BE2C (cell line): ENCODE data around the gene CPA2.

Experiments used
- DNase-seq: peaks from one replicate; pipeline ENCODE4 v3.0.0-alpha.2; 2020
- H3K27me3 ChIP-seq: fragments of 250-450 bp; sonication (Bioruptor Pico); 2 replicates; pipeline ENCODE4 v1.5.1; 2020; ENCODE audit warnings: mild to moderate bottlenecking
- H3K36me3 ChIP-seq: fragments of 250-450 bp; sonication (Bioruptor Pico); 2 replicates; pipeline ENCODE4 v1.5.1; 2020; ENCODE audit warnings: mild to moderate bottlenecking
- H3K4me1 ChIP-seq: fragments of 250-450 bp; sonication (Bioruptor Pico); 2 replicates; pipeline ENCODE4 v1.5.1; 2020
- H3K4me3 ChIP-seq: 2 replicates; pipeline ENCODE4 v1.5.1; 2011; ENCODE audit warnings: low read depth, low read length
- H3K9me3 ChIP-seq: fragments of 250-450 bp; sonication (Bioruptor Pico); 2 replicates; pipeline ENCODE4 v1.5.1; 2020
- CTCF ChIP-seq: IDR thresholded peaks from 2 replicates; pipeline ENCODE4 v1.5.1; 2012; ENCODE audit warnings: mild to moderate bottlenecking, low read depth, low read length

CPA2 gene

GRCh38 chr7:130269318-130269694, 2.6 kb downstream of the CPA2 start:
- Histone ChIP-seq H3K4me3 (no peak overlapping the region), H3K4me1 (no peaks in the 10 kb centered on the region), H3K9me3 (no peaks in the 10 kb centered on the region), H3K27me3 (peaks cover 12% of the 10 kb centered on the region), H3K36me3 (no peaks in the 10 kb centered on the region)
- no peak for TF ChIP-seq CTCF
- no peak for DNase-seq

- peaks cover 12% of the 10 kb centered on the region for H3K27me3 ChIP-seq
- DNase-seq: peak; percentile 14
- TF ChIP-seq CTCF: no peak
- no peak overlapping the region for H3K4me3 ChIP-seq
- H3K36me3 ChIP-seq: no peaks in the 10 kb centered on the region
- H3K4me1 ChIP-seq: no peaks in the 10 kb centered on the region
- no peaks in the 10 kb centered on the region for H3K9me3 ChIP-seq
Measured at GRCh38 chr7:130270947-130271800, 4.5 kb downstream of the CPA2 start.

- Histone ChIP-seq H3K4me3 (no peak overlapping the region), H3K4me1 (no peaks in the 10 kb centered on the region), H3K36me3 (no peaks in the 10 kb centered on the region), H3K9me3 (no peaks in the 10 kb centered on the region), H3K27me3 (peaks cover 8% of the 10 kb centered on the region)
- DNase-seq: no peak
- no peak for TF ChIP-seq CTCF
Measured at GRCh38 chr7:130272381-130273080, 5.9 kb downstream of the CPA2 start.

GRCh38 chr7:130273081-130273932, 6.6 kb downstream of the CPA2 start:
- no peak overlapping the region for H3K4me3 ChIP-seq

GRCh38 chr7:130273933-130274255, 7.2 kb downstream of the CPA2 start:
- Histone ChIP-seq H3K27me3 (no peaks in the 10 kb centered on the region; the same call in 1 of the 2 replicates), H3K4me3 (no peak overlapping the region), H3K4me1 (no peaks in the 10 kb centered on the region), H3K9me3 (no peaks in the 10 kb centered on the region), H3K36me3 (no peaks in the 10 kb centered on the region)
- TF ChIP-seq CTCF: no peak
- DNase-seq: no peak

More at GRCh38 chr7:130273081-130273932, 6.6 kb downstream of the CPA2 start:
- Histone ChIP-seq H3K27me3 (peaks cover 5% of the 10 kb centered on the region; the same call in 1 of the 2 replicates), H3K36me3 (no peaks in the 10 kb centered on the region), H3K4me1 (no peaks in the 10 kb centered on the region), H3K9me3 (no peaks in the 10 kb centered on the region)
- no peak for TF ChIP-seq CTCF
- no peak for DNase-seq
